H1 (cell line): ENCODE data around the gene PPARD. TPM values are rescaled to one million over a fixed set of nuclear protein-coding genes. Genes with fewer than 3 reads are reported as not detected.
A peak's percentile ranks its signal among the peaks of the same experiment; 100 is the strongest.

Source experiments
- CTCF ChIA-PET: fragments of 300-600 bp; sonication (Branson Sonifier 250); formaldehyde crosslinking; loops from one replicate; lab custom pipeline; 2021; ENCODE audit not compliant: partially characterized antibody; lab: Charles Lee
- POLR2A ChIA-PET: fragments of 300-600 bp; sonication (Branson Sonifier 250); formaldehyde crosslinking; loops from one replicate; lab custom pipeline; 2021; ENCODE audit warnings: inconsistent platforms; ENCODE audit not compliant: partially characterized antibody; lab: Charles Lee
- DNase-seq, 2 experiments: peaks; one replicate each; pipeline versions ENCODE4 v3.0.0 to v3.0.0-alpha.2; 2010 to 2022; ENCODE audit warnings: low spot score in 2 of 2, low read depth in 1 of 2, mixed read lengths in 1 of 2
- FAIRE-seq: peaks from 2 replicates; lab custom pipeline; 2011; peaks lifted over from hg19 to GRCh38; lab: Jason Lieb, UNC
- H2AFZ ChIP-seq: 2 replicates; pipeline ENCODE4 v1.8.1; 2012; ENCODE audit warnings: low read length, inconsistent platforms
- H2AK5ac ChIP-seq: 2 replicates; pipeline ENCODE4 v1.6.1; 2013; ENCODE audit warnings: low read depth, low read length
- H2BK120ac ChIP-seq: replicated peaks from 2 replicates; pipeline ENCODE3; 2013; ENCODE audit warnings: low read depth, low read length, inconsistent platforms
- H2BK12ac ChIP-seq: 2 replicates; pipeline ENCODE4 v1.6.1; 2013; ENCODE audit warnings: low read depth, low read length
- H2BK15ac ChIP-seq: 2 replicates; pipeline ENCODE4 v1.6.1; 2013; ENCODE audit warnings: low read length
- H2BK20ac ChIP-seq: 2 replicates; pipeline ENCODE4 v1.6.1; 2013; ENCODE audit warnings: low read length
- H2BK5ac ChIP-seq: 2 replicates; pipeline ENCODE4 v1.6.1; 2013; ENCODE audit warnings: low read depth, low read length
- H3K14ac ChIP-seq: 2 replicates; pipeline ENCODE4 v1.6.1; 2013; ENCODE audit warnings: inconsistent platforms; ENCODE audit not compliant: insufficient read length
- H3K18ac ChIP-seq: 2 replicates; pipeline ENCODE4 v1.6.1; 2013; ENCODE audit warnings: low read length; ENCODE audit errors: extremely low read depth
- H3K23ac ChIP-seq: 2 replicates; pipeline ENCODE4 v1.6.1; 2013; ENCODE audit warnings: inconsistent platforms; ENCODE audit not compliant: insufficient read length
- H3K23me2 ChIP-seq: 2 replicates; pipeline ENCODE4 v1.6.1; 2013; ENCODE audit warnings: low read depth, low read length
- H3K27ac ChIP-seq: 2 replicates; pipeline ENCODE4 v1.6.1; 2011; ENCODE audit warnings: low read depth, low read length, inconsistent platforms
- H3K27me3 ChIP-seq, 4 experiments: replicated peaks in 1 of 4; 1 replicate in 1 of 4; 2 replicates in 3 of 4; pipeline versions ENCODE4 v1.6.1 to v1.8.1; 2011 to 2013; ENCODE audit warnings: low read length in 3 of 4, mild to moderate bottlenecking in 3 of 4, inconsistent platforms in 2 of 4, mixed read lengths in 2 of 4, moderate library complexity in 1 of 4; ENCODE audit not compliant: control insufficient read depth in 3 of 4, insufficient read depth in 3 of 4; ENCODE audit errors: extremely low read depth in 1 of 4
- H3K36me3 ChIP-seq, 4 experiments: 2 replicates each; pipeline versions ENCODE4 v1.6.1 to v1.8.1; 2011 to 2013; ENCODE audit warnings: mild to moderate bottlenecking in 4 of 4, low read length in 3 of 4, moderate library complexity in 2 of 4, control low read depth in 1 of 4, inconsistent platforms in 1 of 4; ENCODE audit not compliant: insufficient read depth in 4 of 4, control insufficient read depth in 2 of 4
- H3K4ac ChIP-seq: replicated peaks from 2 replicates; pipeline ENCODE3; 2013; ENCODE audit warnings: low read length, low read depth, mixed read lengths, inconsistent platforms; ENCODE audit not compliant: insufficient read length
- H3K4me1 ChIP-seq, 4 experiments: replicated peaks in 1 of 4; 1 replicate in 1 of 4; 2 replicates in 3 of 4; pipeline versions ENCODE4 v1.6.1 to v1.8.1; 2011 to 2013; ENCODE audit warnings: low read length in 3 of 4, inconsistent platforms in 2 of 4, mixed read lengths in 1 of 4; ENCODE audit not compliant: insufficient read depth in 4 of 4, control insufficient read depth in 3 of 4
- H3K4me2 ChIP-seq, 2 experiments: 2 replicates each; pipeline versions ENCODE4 v1.6.1 to v1.8.1; 2011 to 2013; ENCODE audit warnings: low read depth in 2 of 2, low read length in 2 of 2, control low read depth in 1 of 2, inconsistent platforms in 1 of 2, mild to moderate bottlenecking in 1 of 2; ENCODE audit not compliant: insufficient read depth in 1 of 2
- H3K4me3 ChIP-seq, 4 experiments: fragments of 200-600, 300-600 bp in 1 of 4; sonication (generic), shearing (Covaris generic), sonication (Bioruptor Twin) in 1 of 4; 2 replicates each; pipeline versions ENCODE4 v1.5.1 to v1.8.1; 2011 to 2016; ENCODE audit warnings: low read length in 4 of 4, low read depth in 3 of 4, control low read depth in 2 of 4, inconsistent platforms in 2 of 4, mild to moderate bottlenecking in 2 of 4, mixed read lengths in 1 of 4, moderate library complexity in 1 of 4; ENCODE audit not compliant: insufficient read depth in 2 of 4; ENCODE audit errors: extremely low read depth in 1 of 4
- H3K56ac ChIP-seq: replicated peaks from 2 replicates; pipeline ENCODE3; 2013; ENCODE audit warnings: low read depth, mild to moderate bottlenecking, mixed read lengths, low read length, inconsistent platforms; ENCODE audit not compliant: insufficient read length
- H3K79me1 ChIP-seq: 2 replicates; pipeline ENCODE4 v1.6.1; 2013; ENCODE audit warnings: low read depth, low read length, control low read depth
- H3K79me2 ChIP-seq, 2 experiments: 2 replicates each; pipeline versions ENCODE4 v1.6.1 to v1.8.1; 2012 to 2013; ENCODE audit warnings: low read length in 2 of 2, mild to moderate bottlenecking in 2 of 2, inconsistent platforms in 1 of 2; ENCODE audit not compliant: insufficient read depth in 2 of 2, control insufficient read depth in 1 of 2
- H3K9ac ChIP-seq, 4 experiments: replicated peaks in 1 of 4; 1 replicate in 1 of 4; 2 replicates in 3 of 4; pipeline versions ENCODE4 v1.6.1 to v1.8.1; 2011 to 2013; ENCODE audit warnings: low read depth in 3 of 4, low read length in 3 of 4, control low read depth in 2 of 4, mild to moderate bottlenecking in 2 of 4, moderate library complexity in 2 of 4, inconsistent platforms in 1 of 4; ENCODE audit errors: extremely low read depth in 1 of 4
- H3K9me3 ChIP-seq, 2 experiments: 2 replicates each; pipeline versions ENCODE4 v1.6.1 to v1.8.1; 2012 to 2013; ENCODE audit warnings: mild to moderate bottlenecking in 2 of 2, moderate library complexity in 2 of 2, control low read depth in 1 of 2, inconsistent platforms in 1 of 2, low read depth in 1 of 2, low read length in 1 of 2, mixed read lengths in 1 of 2; ENCODE audit not compliant: insufficient read depth in 2 of 2
- H4K20me1 ChIP-seq, 2 experiments: replicated peaks in 1 of 2; 2 replicates each; pipeline versions ENCODE3 to v1.8.1; 2011 to 2013; ENCODE audit warnings: inconsistent platforms in 2 of 2, low read length in 2 of 2, mild to moderate bottlenecking in 1 of 2; ENCODE audit not compliant: insufficient read depth in 2 of 2, control insufficient read depth in 1 of 2
- H4K5ac ChIP-seq: 2 replicates; pipeline ENCODE4 v1.6.1; 2013; ENCODE audit warnings: low read length, low read depth, mixed read lengths, inconsistent platforms; ENCODE audit not compliant: insufficient read length
- H4K8ac ChIP-seq: 2 replicates; pipeline ENCODE4 v1.8.0; 2013; ENCODE audit warnings: mild to moderate bottlenecking, moderate library complexity, low read length, inconsistent platforms; ENCODE audit not compliant: insufficient read depth; ENCODE audit errors: extremely low read depth
- H4K91ac ChIP-seq: replicated peaks from 2 replicates; pipeline ENCODE3; 2013; ENCODE audit warnings: low read length, mixed read lengths, inconsistent platforms; ENCODE audit not compliant: insufficient read length
- HDAC6 ChIP-seq: IDR thresholded peaks from one replicate; pipeline ENCODE4 v1.7.1; 2012; ENCODE audit warnings: low read depth, mild to moderate bottlenecking, inconsistent platforms, low read length, moderate library complexity
- KDM1A ChIP-seq: fragments of 200-600, 300-600 bp; sonication (generic); IDR thresholded peaks from 2 replicates; pipeline ENCODE4 v1.7.1; 2016; ENCODE audit warnings: mild to moderate bottlenecking, low read length, borderline replicate concordance
- RAD21 ChIP-seq, 2 experiments: IDR thresholded peaks in 1 of 2; conservative IDR thresholded peaks in 1 of 2; 2 replicates each; pipeline ENCODE4 v1.6.1; 2011; ENCODE audit warnings: low read depth in 2 of 2, low read length in 2 of 2, improper control_type of control experiment in 1 of 2, inconsistent platforms in 1 of 2, mild to moderate bottlenecking in 1 of 2, moderate library complexity in 1 of 2
- SUZ12 ChIP-seq: fragments of 200-600 bp; sonication (generic); IDR thresholded peaks from 2 replicates; pipeline ENCODE4 v1.6.1; 2012; ENCODE audit warnings: mild to moderate bottlenecking, inconsistent platforms, low read length, moderate library complexity, mixed read lengths
- WGBS, 2 experiments: shearing (Covaris generic) in 1 of 2; methylation state at CpG; one replicate each; pipeline versions ENCODE4 v1.1.6 to v1.1.7; 2013 to 2015; ENCODE audit warnings: low lambda C conversion rate in 2 of 2, mixed read lengths in 2 of 2, inconsistent platforms in 1 of 2, low coverage in 1 of 2, missing lambda C conversion rate in 1 of 2; ENCODE audit not compliant: insufficient replicate concordance in 2 of 2, insufficient coverage in 1 of 2, insufficient read length in 1 of 2; ENCODE audit errors: extremely low coverage in 1 of 2, missing lambda C conversion rate in 1 of 2; 5-methylcytosine and 5-hydroxymethylcytosine counted together
- polyA plus RNA-seq, 7 experiments: library from polyadenylated mRNA; depleted of rRNA in 3 of 7; stranded (reverse) in 5 of 7; unstranded in 2 of 7; fragments of >200 nt in 5 of 7; fragments of 200-250 nt in 2 of 7; gene quantifications; 1 replicate in 5 of 7; 2 replicates in 1 of 7; 4 replicates in 1 of 7; pipeline versions ENCODE4 v1.2.1 to v1.2.3, GENCODE V29; 2011 to 2013; ENCODE audit warnings: missing spikeins in 2 of 7, mixed read lengths in 2 of 7
- total RNA-seq: library from RNA; stranded (reverse); fragmentation: NEBNext Ultra II Directional; extraction: Animal tissue kit (Norgen Biotek cat#: 25700); gene quantifications from 2 replicates; pipeline ENCODE4 v1.2.1, GENCODE V29; 2021
- TF ChIP-seq, protein P1 (sequence below), 3 experiments: IDR thresholded peaks; 1 replicate in 2 of 3; 2 replicates in 1 of 3; pipeline versions ENCODE4 v1.5.1 to v1.6.1; 2011; ENCODE audit warnings: low read length in 3 of 3, mild to moderate bottlenecking in 3 of 3, inconsistent platforms in 2 of 3, low read depth in 1 of 3, moderate library complexity in 1 of 3; ENCODE audit not compliant: insufficient read depth in 1 of 3; ENCODE audit errors: control extremely low read depth in 1 of 3

The PPARD gene
- total and polyA plus RNA-seq, 2 of the 8 experiments (the other 6 are each of a cell fraction or from before 2014, with no cell fraction given): 14.6 to 14.9 TPM

DNA sequence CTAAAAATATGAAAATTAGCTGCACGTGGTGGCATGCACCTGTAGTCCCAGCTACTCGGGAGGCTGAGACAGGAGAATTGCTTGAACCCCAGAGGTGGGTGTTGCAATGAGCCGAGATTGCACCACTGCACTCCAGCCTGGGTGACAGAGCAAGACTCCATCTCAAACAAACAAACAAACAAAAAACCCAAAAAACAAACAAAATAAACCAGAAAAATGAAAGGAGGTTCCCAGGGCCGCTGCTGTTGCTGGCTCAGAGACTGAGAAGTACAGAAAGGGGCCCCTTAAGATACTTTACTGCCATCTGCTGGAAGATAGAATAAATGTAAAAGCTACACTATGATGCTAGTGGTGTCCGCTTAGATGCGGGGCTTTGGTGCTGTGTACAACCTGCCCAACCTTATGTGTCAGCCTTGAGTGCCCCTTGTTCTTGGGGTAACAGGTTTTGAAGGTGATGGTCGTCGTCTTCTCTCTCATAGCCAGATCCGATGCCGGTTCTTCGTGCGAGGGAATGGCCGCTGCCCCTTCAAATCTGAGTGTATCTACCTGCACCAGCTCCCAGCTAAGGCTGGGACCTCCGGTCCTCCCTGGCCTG is 107.0 kb downstream of the PPARD start:
- Histone ChIP-seq H3K36me3 (no peaks in the 10 kb centered on the region), H2BK120ac (no peak overlapping the region), H3K4me2 (no peak overlapping the region), H4K20me1 (peaks cover 0 to 2% of the 10 kb centered on the region in 2 experiments), H3K56ac (no peak overlapping the region), H3K18ac (no peak overlapping the region), H2AFZ (no peak overlapping the region), H4K5ac (no peak overlapping the region), H2BK12ac (peak overlapping the region; percentile 56; the same call in 1 of the 2 replicates), H3K9me3 (no peaks in the 10 kb centered on the region), H3K79me1 (no peaks in the 10 kb centered on the region), H3K4me1 (peaks cover 3 to 11% (median 8%) of the 10 kb centered on the region in 4 experiments; a peak in 6 of 7 replicates), H2BK5ac (no peak overlapping the region), H4K8ac (no peak overlapping the region), H2BK15ac (no peak overlapping the region), H3K23ac (no peak overlapping the region), H4K91ac (no peak overlapping the region), H3K4ac (no peak overlapping the region), H3K79me2 (no peaks in the 10 kb centered on the region), H3K27me3 (no peaks in the 10 kb centered on the region), H3K9ac (no peak overlapping the region), H3K4me3 (no peak overlapping the region)
- FAIRE-seq: no peak
- DNase-seq: peak in 1 of 2 experiments; percentile 56
- ChIA-PET CTCF (interaction anchor here (0.6 to 11.0 kb wide), 43 partner anchors 8 to 1563 kb away, joined by 3 to 161 read pairs (median 5); partner anchors contain the start of genes DEF6, PPARD and RPL10A), POLR2A (interaction anchor here (1.1 to 12.4 kb wide), 3 partner anchors 21 to 107 kb away, joined by 4 to 197 read pairs (median 4); partner anchors contain the start of gene RPL10A)
- WGBS, 2 experiments: 48% methylated on average over 14 of the region's 14 CpGs; no CpG with 5 or more reads in 1 of the 2 experiments
- TF ChIP-seq SUZ12 (no peak), KDM1A (no peak), HDAC6 (no peak), RAD21 (IDR thresholded peaks at IDR 0.05 in 1 of 2, conservative IDR thresholded peaks at IDR 0.05 in 1 of 2; ENCODE audit: low read depth in 2 of 2, low read length in 2 of 2) (peak; percentile 88 to 93)
- TF ChIP-seq, protein P1, sequence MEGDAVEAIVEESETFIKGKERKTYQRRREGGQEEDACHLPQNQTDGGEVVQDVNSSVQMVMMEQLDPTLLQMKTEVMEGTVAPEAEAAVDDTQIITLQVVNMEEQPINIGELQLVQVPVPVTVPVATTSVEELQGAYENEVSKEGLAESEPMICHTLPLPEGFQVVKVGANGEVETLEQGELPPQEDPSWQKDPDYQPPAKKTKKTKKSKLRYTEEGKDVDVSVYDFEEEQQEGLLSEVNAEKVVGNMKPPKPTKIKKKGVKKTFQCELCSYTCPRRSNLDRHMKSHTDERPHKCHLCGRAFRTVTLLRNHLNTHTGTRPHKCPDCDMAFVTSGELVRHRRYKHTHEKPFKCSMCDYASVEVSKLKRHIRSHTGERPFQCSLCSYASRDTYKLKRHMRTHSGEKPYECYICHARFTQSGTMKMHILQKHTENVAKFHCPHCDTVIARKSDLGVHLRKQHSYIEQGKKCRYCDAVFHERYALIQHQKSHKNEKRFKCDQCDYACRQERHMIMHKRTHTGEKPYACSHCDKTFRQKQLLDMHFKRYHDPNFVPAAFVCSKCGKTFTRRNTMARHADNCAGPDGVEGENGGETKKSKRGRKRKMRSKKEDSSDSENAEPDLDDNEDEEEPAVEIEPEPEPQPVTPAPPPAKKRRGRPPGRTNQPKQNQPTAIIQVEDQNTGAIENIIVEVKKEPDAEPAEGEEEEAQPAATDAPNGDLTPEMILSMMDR (IDR thresholded peaks at IDR 0.05; ENCODE audit: control extremely low read depth in 1 of 3, insufficient read depth in 1 of 3, low read depth in 1 of 3, low read length in 3 of 3): peak; percentile 4 to 84 (median 61)
- TF ChIP-seq, all 59 proteins: peak for 2
- Histone ChIP-seq H3K27ac (no peak overlapping the region), H2BK20ac (no peak overlapping the region), H2AK5ac (no peak overlapping the region), H3K14ac (no peak overlapping the region), H3K23me2 (peaks cover 8% of the 10 kb centered on the region; the same call in 1 of the 2 replicates)
